Fibroblast of lung (primary cell): Measurements from ENCODE around the gene KMT2B. TPM values are rescaled to one million over a fixed set of nuclear protein-coding genes. Genes with fewer than 3 reads are reported as not detected.
A peak's percentile ranks its signal among the peaks of the same experiment; 100 is the strongest.

Source experiments
- DNase-seq, 2 donors: peaks; one replicate each; pipeline versions ENCODE4 v3.0.0 to v3.0.0-alpha.2; 2010; ENCODE audit warnings: low read depth in 2 of 2
- H2AFZ ChIP-seq: 2 replicates; pipeline ENCODE4 v1.5.1; 2012; ENCODE audit warnings: low read length, control low read depth, inconsistent platforms
- H3K27ac ChIP-seq: 2 replicates; pipeline ENCODE4 v1.5.1; 2011; ENCODE audit warnings: low read length, control low read depth; ENCODE audit not compliant: insufficient read depth
- H3K27me3 ChIP-seq: 2 replicates; pipeline ENCODE4 v1.5.1; 2011; ENCODE audit warnings: mild to moderate bottlenecking, low read length; ENCODE audit not compliant: control insufficient read depth, insufficient read depth
- H3K36me3 ChIP-seq: 2 replicates; pipeline ENCODE4 v1.5.1; 2011; ENCODE audit warnings: low read length; ENCODE audit not compliant: control insufficient read depth, insufficient read depth
- H3K4me1 ChIP-seq: 2 replicates; pipeline ENCODE4 v1.5.1; 2011; ENCODE audit warnings: low read length; ENCODE audit not compliant: control insufficient read depth, insufficient read depth; ENCODE audit errors: extremely low read depth
- H3K4me2 ChIP-seq: 2 replicates; pipeline ENCODE4 v1.5.1; 2011; ENCODE audit warnings: low read length, control low read depth; ENCODE audit not compliant: insufficient read depth; ENCODE audit errors: extremely low read depth
- H3K4me3 ChIP-seq, 4 experiments: fragments of 200-600 bp in 1 of 4; sonication (generic) in 1 of 4; replicated peaks in 1 of 4; 2 replicates each; pipeline ENCODE4 v1.5.1; 2011 to 2016; ENCODE audit warnings: low read length in 4 of 4, low read depth in 3 of 4, mild to moderate bottlenecking in 3 of 4, control low read depth in 2 of 4, inconsistent platforms in 1 of 4, mixed read lengths in 1 of 4; ENCODE audit not compliant: insufficient read depth in 1 of 4; ENCODE audit errors: control extremely low read depth in 1 of 4
- H3K79me2 ChIP-seq: 2 replicates; pipeline ENCODE4 v1.5.1; 2012; ENCODE audit warnings: mild to moderate bottlenecking, low read length, inconsistent platforms; ENCODE audit not compliant: control insufficient read depth, insufficient read depth
- H3K9ac ChIP-seq: 2 replicates; pipeline ENCODE4 v1.5.1; 2011; ENCODE audit warnings: mild to moderate bottlenecking, low read length, control low read depth; ENCODE audit not compliant: insufficient read depth
- H3K9me3 ChIP-seq: 2 replicates; pipeline ENCODE4 v1.5.1; 2012; ENCODE audit warnings: low read depth, low read length; ENCODE audit not compliant: control insufficient read depth, insufficient read depth
- H4K20me1 ChIP-seq: 2 replicates; pipeline ENCODE4 v1.5.1; 2011; ENCODE audit warnings: low read length; ENCODE audit not compliant: control insufficient read depth, insufficient read depth; ENCODE audit errors: extremely low read depth
- EZH2 ChIP-seq: IDR thresholded peaks from 2 replicates; pipeline ENCODE4 v1.5.1; 2012; ENCODE audit warnings: low read length, control low read depth, mild to moderate bottlenecking; ENCODE audit errors: missing control alignments
- polyA plus RNA-seq, 2 donors: library from polyadenylated mRNA; depleted of rRNA in 1 of 2; stranded (reverse) in 1 of 2; unstranded in 1 of 2; fragments of >200 nt; gene quantifications; 2 replicates each; pipeline ENCODE4 v1.2.1, GENCODE V29; 2011 to 2012; ENCODE audit warnings: missing spikeins in 1 of 2
- total RNA-seq: library from RNA; depleted of rRNA; stranded (reverse); fragments of >200 nt; gene quantifications from 2 replicates; pipeline ENCODE4 v1.2.1, GENCODE V29; 2014
- TF ChIP-seq, protein P1 (sequence below), 2 donors: IDR thresholded peaks in 1 of 2; conservative IDR thresholded peaks in 1 of 2; 1 replicate in 1 of 2; 2 replicates in 1 of 2; pipeline ENCODE4 v1.5.1; 2011 to 2012; ENCODE audit warnings: low read length in 2 of 2, control low read depth in 1 of 2, inconsistent platforms in 1 of 2, low read depth in 1 of 2, mild to moderate bottlenecking in 1 of 2

The KMT2B gene
- total and polyA plus RNA-seq, 2 donors (not counting 1 experiment from before 2014, with no cell fraction given), result 5.4 to 7.4 TPM

DNA sequence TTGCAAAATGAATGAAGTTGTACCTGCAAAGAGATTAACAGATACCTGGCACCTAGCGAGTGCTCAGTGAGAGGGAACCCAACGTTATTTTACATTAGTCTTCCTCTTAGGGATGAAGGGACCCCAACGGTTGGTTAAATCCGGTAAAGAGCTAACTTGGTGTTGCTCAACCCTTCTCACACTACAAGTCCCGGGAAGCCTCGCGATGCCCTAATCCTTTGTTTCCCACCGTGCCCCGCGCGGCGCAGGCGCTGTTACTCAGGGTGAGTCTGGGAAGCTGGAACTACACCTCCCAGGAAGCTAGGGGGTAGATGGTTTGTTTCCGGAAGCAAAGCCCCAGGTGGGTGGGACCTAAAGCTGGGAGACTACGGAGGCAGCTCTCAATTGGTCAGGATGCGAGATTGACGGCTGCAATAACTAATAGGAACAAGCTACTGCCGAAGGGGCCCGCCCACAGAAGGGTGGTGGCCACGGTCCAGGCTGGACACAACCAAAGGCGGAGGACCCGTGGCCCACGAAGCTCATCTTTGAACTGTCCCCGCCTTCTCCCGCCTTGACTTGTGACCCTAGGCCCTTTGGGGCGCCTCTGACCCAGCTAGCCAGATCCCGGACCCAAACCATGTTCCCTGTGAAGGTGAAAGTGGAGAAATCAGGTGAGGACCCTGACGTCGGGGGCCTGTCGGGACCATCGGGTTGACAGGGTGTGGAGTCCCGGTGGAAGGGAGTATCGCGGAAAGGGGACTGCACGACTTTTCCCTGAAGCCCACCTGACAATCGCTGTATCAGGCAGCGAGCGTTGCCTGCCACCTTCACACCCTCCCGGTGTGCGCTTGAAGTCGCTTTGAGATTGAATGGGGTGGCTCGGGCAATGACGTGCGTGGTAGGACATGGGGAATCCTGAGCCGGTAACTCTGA is 30.6 kb downstream of the KMT2B start, which contains the start of gene LIN37:
Gene LIN37, plus strand, starts transcription at position 471 of the 915 bp plus-strand sequence. Its CDS starts 149 bp downstream, at position 620.
- TF ChIP-seq, protein P1, sequence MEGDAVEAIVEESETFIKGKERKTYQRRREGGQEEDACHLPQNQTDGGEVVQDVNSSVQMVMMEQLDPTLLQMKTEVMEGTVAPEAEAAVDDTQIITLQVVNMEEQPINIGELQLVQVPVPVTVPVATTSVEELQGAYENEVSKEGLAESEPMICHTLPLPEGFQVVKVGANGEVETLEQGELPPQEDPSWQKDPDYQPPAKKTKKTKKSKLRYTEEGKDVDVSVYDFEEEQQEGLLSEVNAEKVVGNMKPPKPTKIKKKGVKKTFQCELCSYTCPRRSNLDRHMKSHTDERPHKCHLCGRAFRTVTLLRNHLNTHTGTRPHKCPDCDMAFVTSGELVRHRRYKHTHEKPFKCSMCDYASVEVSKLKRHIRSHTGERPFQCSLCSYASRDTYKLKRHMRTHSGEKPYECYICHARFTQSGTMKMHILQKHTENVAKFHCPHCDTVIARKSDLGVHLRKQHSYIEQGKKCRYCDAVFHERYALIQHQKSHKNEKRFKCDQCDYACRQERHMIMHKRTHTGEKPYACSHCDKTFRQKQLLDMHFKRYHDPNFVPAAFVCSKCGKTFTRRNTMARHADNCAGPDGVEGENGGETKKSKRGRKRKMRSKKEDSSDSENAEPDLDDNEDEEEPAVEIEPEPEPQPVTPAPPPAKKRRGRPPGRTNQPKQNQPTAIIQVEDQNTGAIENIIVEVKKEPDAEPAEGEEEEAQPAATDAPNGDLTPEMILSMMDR (conservative IDR thresholded peaks at IDR 0.05 in 1 of 2, IDR thresholded peaks at IDR 0.05 in 1 of 2; ENCODE audit: low read depth in 1 of 2, low read length in 2 of 2), result no peak
- TF ChIP-seq EZH2, result no peak
- DNase-seq, result peak; percentile 98 to 100
- H3K4me2 ChIP-seq, result peak within 1 kb of the TSS; percentile 98
- H3K9me3 ChIP-seq, result no peaks in the 10 kb centered on the region
- peak within 1 kb of the TSS; percentile 84 for H3K27ac ChIP-seq
- peak within 1 kb of the TSS; percentile 87 for H3K9ac ChIP-seq
- peaks cover 24% of the 10 kb centered on the region for H3K79me2 ChIP-seq
- H3K27me3 ChIP-seq, result no peaks in the 10 kb centered on the region
- H3K4me3 ChIP-seq, result peak within 1 kb of the TSS; percentile 75 to 100 (median 96)
- peaks cover 14% of the 10 kb centered on the region for H3K36me3 ChIP-seq
- H4K20me1 ChIP-seq, result no peaks in the 10 kb centered on the region
- H3K4me1 ChIP-seq, result peaks cover 6% of the 10 kb centered on the region
- H2AFZ ChIP-seq, result peak within 1 kb of the TSS; percentile 61

- Histone ChIP-seq H3K36me3 (peaks cover 21% of the 10 kb centered on the region), H4K20me1 (no peaks in the 10 kb centered on the region), H3K27ac (no peak overlapping the region), H3K9me3 (no peaks in the 10 kb centered on the region), H3K4me1 (peaks cover 2% of the 10 kb centered on the region), H3K4me2 (no peak overlapping the region), H3K9ac (no peak overlapping the region), H2AFZ (no peak overlapping the region), H3K27me3 (no peaks in the 10 kb centered on the region), H3K4me3 (peak overlapping the region in 1 of 4 experiments; percentile 19), H3K79me2 (peaks cover 26% of the 10 kb centered on the region)
- TF ChIP-seq, protein P1 (conservative IDR thresholded peaks at IDR 0.05 in 1 of 2, IDR thresholded peaks at IDR 0.05 in 1 of 2; ENCODE audit: low read depth in 1 of 2, low read length in 2 of 2), result no peak
- TF ChIP-seq EZH2, result no peak
- DNase-seq, result no peak
These were observed 32.4 kb downstream of the KMT2B start for GRCh38 chr19:35750167-35750566.

- Histone ChIP-seq H4K20me1 (no peaks in the 10 kb centered on the region), H3K9ac (no peak overlapping the region), H3K4me2 (no peak overlapping the region), H3K36me3 (peaks cover 21% of the 10 kb centered on the region), H3K4me3 (no peak overlapping the region), H3K79me2 (peaks cover 21% of the 10 kb centered on the region), H3K27me3 (no peaks in the 10 kb centered on the region), H2AFZ (no peak overlapping the region), H3K27ac (no peak overlapping the region), H3K4me1 (peaks cover 12% of the 10 kb centered on the region), H3K9me3 (no peaks in the 10 kb centered on the region)
- TF ChIP-seq, protein P1 (conservative IDR thresholded peaks at IDR 0.05 in 1 of 2, IDR thresholded peaks at IDR 0.05 in 1 of 2; ENCODE audit: low read depth in 1 of 2, low read length in 2 of 2), result no peak
- TF ChIP-seq EZH2, result no peak
- no peak for DNase-seq
These were observed 34.3 kb downstream of the KMT2B start for GRCh38 chr19:35751839-35752745.
